T-helper 1 cell treated with Interleukin-12 subunit alpha and Interleukin-12 subunit beta and Interleukin-4 antibody, amounts not matched to agents 30 ng/mL and 1 ng/mL, for 36 hours (primary cell): Measurements from ENCODE around the gene SPAAR. TPM values are rescaled to one million over a fixed set of nuclear protein-coding genes. Genes with fewer than 3 reads are reported as not detected.
"Not testable (repeated sequence)": the region's sequence is repeated elsewhere in the genome, so short reads cannot be mapped to it uniquely, and the experiment has no call there.

ENCODE experiments used
- intact Hi-C: fragments of 100-400 bp; cut with micrococcal nuclease; formaldehyde crosslinking; loops from one replicate; pipeline ENCODE4 v1.15.1; 2024
- total RNA-seq: library from RNA; stranded (reverse); gene quantifications from 2 replicates; pipeline ENCODE4 v1.2.3, GENCODE V29; 2022

Gene SPAAR
- total RNA-seq, 1 donor from 2014 or later: not detected

GRCh38 chr9:35920051-35920620 is 10.8 kb downstream of the SPAAR start:
- intact Hi-C loops: no loop called here

GRCh38 chr9:35923598-35923926 is 14.3 kb downstream of the SPAAR start:
- intact Hi-C loops: no loop called here

- intact Hi-C loops: no loop called here
These were observed 14.9 kb downstream of the SPAAR start for GRCh38 chr9:35923927-35924763.

GRCh38 chr9:35928591-35929452 is 19.5 kb downstream of the SPAAR start:
- intact Hi-C loops: no loop called here

GRCh38 chr9:35929453-35929718 is 20.1 kb downstream of the SPAAR start:
- intact Hi-C loops: no loop called here

- intact Hi-C loops: no loop called here
These were observed 21.2 kb downstream of the SPAAR start for GRCh38 chr9:35930521-35930920.

- intact Hi-C loops: no loop called here
These were observed 21.7 kb downstream of the SPAAR start for GRCh38 chr9:35930989-35931388.

- intact Hi-C loops: no loop called here
These were observed 23.4 kb downstream of the SPAAR start for GRCh38 chr9:35932735-35933134.

GRCh38 chr9:35933550-35934067 is 24.3 kb downstream of the SPAAR start:
- intact Hi-C loops: no loop called here

- intact Hi-C loops: not testable (repeated sequence)
These were observed 24.8 kb downstream of the SPAAR start for GRCh38 chr9:35934069-35934468.

- intact Hi-C loops: no loop called here
These were observed 26.0 kb downstream of the SPAAR start for GRCh38 chr9:35935261-35935660.

GRCh38 chr9:35935755-35936509 is 26.6 kb downstream of the SPAAR start:
- intact Hi-C loops: no loop called here

- intact Hi-C loops: no loop called here
These were observed 27.9 kb downstream of the SPAAR start for GRCh38 chr9:35937227-35937626.

- intact Hi-C loops: no loop called here
These were observed 29.4 kb downstream of the SPAAR start for GRCh38 chr9:35938474-35939356.

GRCh38 chr9:35939679-35940250 is 30.5 kb downstream of the SPAAR start:
- intact Hi-C loops: no loop called here

- intact Hi-C loops: no loop called here
These were observed 31.4 kb downstream of the SPAAR start for GRCh38 chr9:35940458-35941407.

- intact Hi-C loops: no loop called here
These were observed 33.0 kb downstream of the SPAAR start for GRCh38 chr9:35942286-35942685.

- intact Hi-C loops: no loop called here
These were observed 34.9 kb downstream of the SPAAR start for GRCh38 chr9:35944173-35944572.

GRCh38 chr9:35944841-35945240 is 35.6 kb downstream of the SPAAR start:
- intact Hi-C loops: loop anchor here (1.0 kb wide), 1 partner anchor 42 kb away; no protein-coding TSS in a partner anchor
